GM03348 (cell line): Measurements from ENCODE around the gene PLA2G12B.
"Not testable (repeated sequence)": the region's sequence is repeated elsewhere in the genome, so short reads cannot be mapped to it uniquely, and the experiment has no call there.

Experiments
- DNase-seq: peaks from one replicate; pipeline ENCODE4 v3.0.0; 2012; ENCODE audit warnings: low spot score

Gene PLA2G12B

GRCh38 chr10:72935361-72935760, 19.2 kb downstream of the PLA2G12B start:
- no peak for DNase-seq

- peak; percentile 22 for DNase-seq
Observed at GRCh38 chr10:72932259-72933015, 22.2 kb downstream of the PLA2G12B start.

- DNase-seq = no peak
Observed at GRCh38 chr10:72930276-72930675, 24.3 kb downstream of the PLA2G12B start.

GRCh38 chr10:72928798-72929197, 25.8 kb downstream of the PLA2G12B start:
- DNase-seq = no peak

- DNase-seq = no peak
Observed at GRCh38 chr10:72927485-72927884, 27.1 kb downstream of the PLA2G12B start.

- DNase-seq = no peak
Observed at GRCh38 chr10:72925951-72926465, 28.6 kb downstream of the PLA2G12B start.

- DNase-seq = no peak
Observed at GRCh38 chr10:72924351-72924750, 30.3 kb downstream of the PLA2G12B start.

GRCh38 chr10:72921147-72921683, 33.4 kb downstream of the PLA2G12B start:
- DNase-seq = not testable (repeated sequence)

GRCh38 chr10:72918352-72918751, 36.3 kb downstream of the PLA2G12B start:
- no peak for DNase-seq

- DNase-seq = not testable (repeated sequence)
Observed at GRCh38 chr10:72917803-72918332, 36.7 kb downstream of the PLA2G12B start.

- DNase-seq = not testable (repeated sequence)
Observed at GRCh38 chr10:72917201-72917600, 37.4 kb downstream of the PLA2G12B start.

- DNase-seq = no peak
Observed at GRCh38 chr10:72913287-72913686, 41.3 kb downstream of the PLA2G12B start.

GRCh38 chr10:72912736-72913135, 41.9 kb downstream of the PLA2G12B start:
- no peak for DNase-seq

GRCh38 chr10:72911758-72912157, 42.8 kb downstream of the PLA2G12B start:
- no peak for DNase-seq

- DNase-seq = no peak
Observed at GRCh38 chr10:72910705-72911104, 43.9 kb downstream of the PLA2G12B start.

- DNase-seq = no peak
Observed at GRCh38 chr10:72906446-72906845, 48.2 kb downstream of the PLA2G12B start.

- no peak for DNase-seq
Observed at GRCh38 chr10:72904806-72905205, 49.8 kb downstream of the PLA2G12B start.

- not testable (repeated sequence) for DNase-seq
Observed at GRCh38 chr10:72903941-72904446, 50.6 kb downstream of the PLA2G12B start.

GRCh38 chr10:72899545-72899944, 55.1 kb downstream of the PLA2G12B start:
- no peak for DNase-seq

GRCh38 chr10:72898616-72899015, 56.0 kb downstream of the PLA2G12B start:
- DNase-seq = no peak

GRCh38 chr10:72895236-72895850, 59.3 kb downstream of the PLA2G12B start:
- DNase-seq = no peak

- DNase-seq = no peak
Observed at GRCh38 chr10:72893136-72893798, 61.3 kb downstream of the PLA2G12B start, which contains the start of gene OIT3. OIT3 (plus strand) TSS chr10:72893739; CDS start chr10:72893799, 60 bp downstream.
